ENCODE results near the gene THG1L.

THG1L gene

DNA sequence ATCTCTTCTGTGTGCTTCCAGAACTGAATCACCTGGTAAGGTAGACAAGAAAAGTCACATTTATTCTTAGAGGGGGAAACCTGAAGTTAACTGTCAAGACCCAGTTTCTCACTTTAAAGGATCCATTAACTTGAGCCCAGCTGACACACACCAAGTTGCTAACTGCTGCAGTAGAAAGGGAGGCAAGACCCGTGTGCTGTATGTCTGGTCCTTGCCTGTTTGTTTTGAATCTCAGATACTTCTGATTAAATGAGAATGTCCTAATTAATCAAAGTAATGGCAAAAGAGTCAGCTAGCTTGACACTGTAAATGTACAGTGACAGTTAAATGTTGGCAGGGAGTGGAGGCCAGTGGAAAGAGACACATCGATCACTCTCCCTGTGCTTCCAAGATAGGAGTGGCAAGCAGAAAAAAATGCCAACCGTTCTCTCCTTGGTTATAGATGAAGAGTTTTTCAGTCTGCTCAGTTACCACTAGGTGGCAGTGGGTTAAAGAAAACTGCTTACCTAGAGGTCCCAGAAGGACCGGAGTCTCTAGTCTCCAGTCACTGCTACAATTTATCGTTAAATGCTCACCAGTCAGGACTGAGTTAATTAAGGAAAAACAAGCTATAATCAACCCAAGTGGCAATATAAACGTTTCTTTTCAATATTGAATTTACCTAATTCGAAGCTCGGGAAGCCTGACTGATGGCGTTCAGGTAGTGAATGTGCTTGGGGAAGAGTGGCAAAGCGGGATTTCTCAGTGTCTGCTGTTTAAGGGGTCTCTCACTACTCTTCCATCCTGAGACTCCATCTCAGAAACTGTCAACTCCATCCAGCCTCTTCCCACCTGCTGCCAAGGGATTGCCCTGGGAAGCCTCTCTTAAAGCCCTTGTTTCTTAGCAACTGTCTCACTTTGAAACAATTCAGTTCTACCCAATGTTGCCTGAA, 30.7 kb downstream of the THG1L start:
- H3K4me3 ChIP-seq (ENCODE audit: low read length), result no peak overlapping the region
- H3K27me3 ChIP-seq (ENCODE audit: insufficient read depth, low read length), result no peaks in the 10 kb centered on the region
- no peak overlapping the region for H3K27ac ChIP-seq (ENCODE audit: low read depth, low read length)
- 64% methylated on average over 6 of the region's 10 CpGs for WGBS
- H3K4me1 ChIP-seq (ENCODE audit: insufficient read depth, low read length), result no peaks in the 10 kb centered on the region
- no peak overlapping the region for H3K9ac ChIP-seq (ENCODE audit: low read depth, low read length)
- no peaks in the 10 kb centered on the region for H3K36me3 ChIP-seq (ENCODE audit: insufficient read depth, low read length)
- H3K9me3 ChIP-seq (ENCODE audit: insufficient read depth, low read depth, low read length), result no peaks in the 10 kb centered on the region

DNA sequence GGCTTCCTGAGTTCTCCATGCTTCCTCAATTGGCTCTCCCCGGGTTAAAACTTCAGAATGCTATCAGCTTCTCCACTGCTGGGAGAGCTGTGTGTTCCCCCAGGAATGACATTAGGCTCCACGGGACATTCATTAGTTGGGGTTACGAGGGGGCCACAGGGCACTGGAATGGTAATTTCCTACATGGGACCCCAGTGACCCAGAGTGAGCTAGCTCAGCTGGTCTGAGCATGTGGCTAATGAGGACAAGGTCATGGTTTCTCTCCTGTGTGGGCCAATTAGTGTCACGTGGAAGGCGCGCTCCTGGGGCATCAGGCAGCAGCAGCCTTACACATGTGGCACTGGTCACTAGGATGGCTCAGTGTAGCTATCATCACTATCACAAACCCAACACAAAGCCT, 33.3 kb downstream of the THG1L start:
- no peaks in the 10 kb centered on the region for H3K4me1 ChIP-seq (ENCODE audit: insufficient read depth, low read length)
- H3K27me3 ChIP-seq (ENCODE audit: insufficient read depth, low read length), result no peaks in the 10 kb centered on the region
- H3K36me3 ChIP-seq (ENCODE audit: insufficient read depth, low read length), result no peaks in the 10 kb centered on the region
- no peak overlapping the region for H3K9ac ChIP-seq (ENCODE audit: low read depth, low read length)
- H3K27ac ChIP-seq (ENCODE audit: low read depth, low read length), result no peak overlapping the region
- 92% methylated on average over 6 of the region's 6 CpGs for WGBS
- H3K9me3 ChIP-seq (ENCODE audit: insufficient read depth, low read depth, low read length), result no peaks in the 10 kb centered on the region
- no peak overlapping the region for H3K4me3 ChIP-seq (ENCODE audit: low read length)

DNA sequence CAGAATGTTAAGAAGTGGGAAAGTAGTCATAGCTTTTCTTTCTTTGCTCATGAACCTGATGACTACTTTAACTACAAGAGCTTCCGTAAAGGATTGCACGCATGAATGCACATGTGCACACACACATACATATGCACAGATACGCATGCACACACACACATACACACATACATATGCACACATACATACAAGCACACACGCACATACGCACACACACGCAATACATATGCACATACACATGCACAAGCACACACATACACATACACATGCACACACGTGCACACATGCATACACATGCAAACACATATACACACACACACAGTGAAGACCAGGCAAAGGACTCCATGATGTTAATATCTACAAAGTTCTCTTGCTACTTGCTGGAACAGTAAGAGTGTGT, 35.2 kb downstream of the THG1L start:
- no peak overlapping the region for H3K4me3 ChIP-seq (ENCODE audit: low read length)
- no peaks in the 10 kb centered on the region for H3K9me3 ChIP-seq (ENCODE audit: insufficient read depth, low read depth, low read length)
- H3K36me3 ChIP-seq (ENCODE audit: insufficient read depth, low read length), result no peaks in the 10 kb centered on the region
- H3K27me3 ChIP-seq (ENCODE audit: insufficient read depth, low read length), result no peaks in the 10 kb centered on the region
- H3K4me1 ChIP-seq (ENCODE audit: insufficient read depth, low read length), result no peaks in the 10 kb centered on the region
- 93% methylated on average over 7 of the region's 7 CpGs for WGBS
- H3K9ac ChIP-seq (ENCODE audit: low read depth, low read length), result no peak overlapping the region
- H3K27ac ChIP-seq (ENCODE audit: low read depth, low read length), result no peak overlapping the region

DNA sequence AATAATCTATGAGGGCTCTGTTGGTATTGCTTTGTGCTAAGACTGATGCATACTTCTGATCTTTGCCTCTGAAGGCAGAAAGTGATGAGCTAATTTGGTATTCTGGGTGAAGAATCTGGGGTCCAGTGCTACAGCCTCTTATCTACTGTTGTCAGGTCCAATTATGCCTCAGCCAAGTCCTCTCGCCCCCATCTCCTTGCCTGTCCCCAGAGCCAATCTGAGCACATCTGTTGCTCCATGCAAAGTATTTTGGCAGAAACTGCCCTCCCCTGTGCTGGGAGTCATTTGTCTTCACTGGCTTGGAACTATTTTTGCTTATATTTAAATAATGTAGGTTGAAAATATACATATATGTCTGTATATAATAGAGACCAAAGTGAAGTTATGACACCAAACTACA, 35.7 kb downstream of the THG1L start:
- H3K4me1 ChIP-seq (ENCODE audit: insufficient read depth, low read length), result no peaks in the 10 kb centered on the region
- H3K9ac ChIP-seq (ENCODE audit: low read depth, low read length), result no peak overlapping the region
- 86% methylated on average over 1 of the region's 1 CpG for WGBS
- H3K36me3 ChIP-seq (ENCODE audit: insufficient read depth, low read length), result no peaks in the 10 kb centered on the region
- H3K27ac ChIP-seq (ENCODE audit: low read depth, low read length), result no peak overlapping the region
- H3K4me3 ChIP-seq (ENCODE audit: low read length), result no peak overlapping the region
- no peaks in the 10 kb centered on the region for H3K27me3 ChIP-seq (ENCODE audit: insufficient read depth, low read length)
- H3K9me3 ChIP-seq (ENCODE audit: insufficient read depth, low read depth, low read length), result no peaks in the 10 kb centered on the region

DNA sequence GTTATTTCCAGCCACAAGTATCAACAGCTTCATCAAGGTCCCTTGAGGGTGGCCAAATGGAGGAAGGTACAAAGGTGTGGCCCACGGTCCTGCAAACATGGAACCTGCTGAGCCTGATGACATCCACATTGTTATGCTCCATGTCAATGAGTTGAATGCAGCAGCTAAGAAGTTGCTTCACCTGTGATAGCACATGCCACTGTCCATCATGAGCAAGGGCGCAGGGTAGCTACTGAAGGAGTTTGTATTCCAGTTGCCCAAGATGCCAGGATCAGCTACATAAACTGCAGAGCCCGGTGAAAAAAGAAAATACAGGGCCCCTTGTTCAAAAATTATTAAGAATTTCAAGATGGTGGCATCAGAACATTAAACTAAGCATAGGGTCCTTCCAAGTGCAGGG, 36.5 kb downstream of the THG1L start:
- no peaks in the 10 kb centered on the region for H3K27me3 ChIP-seq (ENCODE audit: insufficient read depth, low read length)
- no peaks in the 10 kb centered on the region for H3K9me3 ChIP-seq (ENCODE audit: insufficient read depth, low read depth, low read length)
- no peaks in the 10 kb centered on the region for H3K4me1 ChIP-seq (ENCODE audit: insufficient read depth, low read length)
- no peaks in the 10 kb centered on the region for H3K36me3 ChIP-seq (ENCODE audit: insufficient read depth, low read length)
- WGBS, result 96% methylated on average over 3 of the region's 3 CpGs
- H3K27ac ChIP-seq (ENCODE audit: low read depth, low read length), result no peak overlapping the region
- H3K9ac ChIP-seq (ENCODE audit: low read depth, low read length), result no peak overlapping the region
- no peak overlapping the region for H3K4me3 ChIP-seq (ENCODE audit: low read length)

DNA sequence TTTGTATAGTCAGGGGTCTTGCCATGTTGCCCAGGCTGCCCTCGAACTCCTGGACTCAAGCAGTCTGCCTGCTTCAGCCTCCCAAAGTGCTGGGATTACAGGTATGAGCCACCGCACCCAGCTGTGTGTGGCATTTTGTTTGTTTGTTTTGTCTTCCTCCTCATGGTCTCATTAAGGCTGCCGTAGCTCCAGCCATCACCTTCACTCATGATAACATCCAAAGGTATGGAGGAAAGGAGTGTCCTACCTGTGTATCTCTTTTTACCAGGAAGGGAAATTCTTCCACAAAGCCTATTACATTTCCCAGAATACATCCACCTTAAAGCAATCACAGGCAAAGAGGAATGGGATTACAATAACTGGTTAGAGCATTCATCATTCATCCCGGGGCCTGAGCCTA, 39.4 kb downstream of the THG1L start:
- H3K27me3 ChIP-seq (ENCODE audit: insufficient read depth, low read length), result no peaks in the 10 kb centered on the region
- 88% methylated on average over 3 of the region's 4 CpGs for WGBS
- no peaks in the 10 kb centered on the region for H3K9me3 ChIP-seq (ENCODE audit: insufficient read depth, low read depth, low read length)
- no peaks in the 10 kb centered on the region for H3K4me1 ChIP-seq (ENCODE audit: insufficient read depth, low read length)
- no peak overlapping the region for H3K9ac ChIP-seq (ENCODE audit: low read depth, low read length)
- no peaks in the 10 kb centered on the region for H3K36me3 ChIP-seq (ENCODE audit: insufficient read depth, low read length)
- no peak overlapping the region for H3K4me3 ChIP-seq (ENCODE audit: low read length)
- no peak overlapping the region for H3K27ac ChIP-seq (ENCODE audit: low read depth, low read length)

DNA sequence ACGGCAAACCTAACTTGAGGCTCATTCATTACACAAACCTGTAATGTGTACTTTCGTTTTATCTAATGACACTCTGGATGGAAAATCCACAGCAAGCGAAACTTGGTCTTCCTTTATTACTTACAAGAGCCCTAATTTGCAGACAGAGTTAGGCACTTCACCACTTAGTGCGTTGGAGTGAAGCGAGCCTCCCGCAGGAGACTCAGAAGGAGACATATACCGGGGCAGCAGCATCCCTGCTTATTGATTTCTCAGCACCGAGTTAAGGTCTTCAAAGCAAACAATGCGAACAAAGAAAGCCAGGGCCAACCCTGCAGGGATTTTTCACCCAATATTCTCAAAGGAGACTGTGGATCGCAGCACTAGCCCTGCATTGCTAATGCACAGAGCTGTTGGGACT, 40.9 kb downstream of the THG1L start:
- no peak overlapping the region for H3K9ac ChIP-seq (ENCODE audit: low read depth, low read length)
- H3K9me3 ChIP-seq (ENCODE audit: insufficient read depth, low read depth, low read length), result no peaks in the 10 kb centered on the region
- no peaks in the 10 kb centered on the region for H3K4me1 ChIP-seq (ENCODE audit: insufficient read depth, low read length)
- no peaks in the 10 kb centered on the region for H3K36me3 ChIP-seq (ENCODE audit: insufficient read depth, low read length)
- no peak overlapping the region for H3K27ac ChIP-seq (ENCODE audit: low read depth, low read length)
- H3K4me3 ChIP-seq (ENCODE audit: low read length), result no peak overlapping the region
- H3K27me3 ChIP-seq (ENCODE audit: insufficient read depth, low read length), result no peaks in the 10 kb centered on the region
- WGBS, result 85% methylated on average over 10 of the region's 10 CpGs

DNA sequence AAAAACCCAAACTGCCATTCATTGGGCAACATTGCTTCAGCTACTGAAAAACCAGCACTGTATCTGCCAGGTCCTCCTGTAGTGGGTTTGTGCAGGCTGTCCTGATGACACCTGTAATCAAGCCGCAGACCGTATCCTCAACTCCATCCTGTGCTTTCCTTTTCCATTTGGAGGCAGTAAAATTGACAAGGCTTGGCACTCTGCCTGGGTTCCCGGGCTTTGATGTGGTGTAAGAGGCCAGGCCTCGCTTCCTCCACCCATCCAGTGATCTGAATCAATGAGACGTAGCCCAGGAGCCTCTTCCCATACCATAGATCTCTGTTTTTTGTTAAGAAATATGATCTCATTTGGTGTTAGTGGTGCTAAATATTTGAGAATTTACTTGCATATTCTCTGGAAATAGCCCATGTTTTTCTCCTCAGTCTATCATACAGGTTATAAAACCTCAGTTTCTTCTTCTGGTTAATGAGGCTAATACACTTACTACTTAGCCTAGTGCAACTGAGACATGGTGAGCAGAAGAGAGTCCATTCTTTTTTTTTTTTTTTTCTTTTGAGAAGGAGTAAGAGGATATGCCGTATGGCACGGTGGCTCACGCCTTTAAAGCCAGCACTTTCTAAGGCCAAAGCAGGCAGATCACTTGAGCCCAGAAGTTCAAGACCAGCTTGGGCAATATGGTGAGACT, 47.0 kb downstream of the THG1L start:
- WGBS, result 98% methylated on average over 7 of the region's 8 CpGs
- Histone ChIP-seq H3K36me3 (ENCODE audit: insufficient read depth, low read length) (no peaks in the 10 kb centered on the region), H3K27ac (ENCODE audit: low read depth, low read length) (no peak overlapping the region), H3K27me3 (ENCODE audit: insufficient read depth, low read length) (no peaks in the 10 kb centered on the region), H3K4me1 (ENCODE audit: insufficient read depth, low read length) (0 out of 2 replicates have a peak, but pooled peaks cover 5% of the 10 kb centered on the region), H3K9me3 (ENCODE audit: insufficient read depth, low read depth, low read length) (no peaks in the 10 kb centered on the region), H3K9ac (ENCODE audit: low read depth, low read length) (no peak overlapping the region), H3K4me3 (ENCODE audit: low read length) (no peak overlapping the region)

DNA sequence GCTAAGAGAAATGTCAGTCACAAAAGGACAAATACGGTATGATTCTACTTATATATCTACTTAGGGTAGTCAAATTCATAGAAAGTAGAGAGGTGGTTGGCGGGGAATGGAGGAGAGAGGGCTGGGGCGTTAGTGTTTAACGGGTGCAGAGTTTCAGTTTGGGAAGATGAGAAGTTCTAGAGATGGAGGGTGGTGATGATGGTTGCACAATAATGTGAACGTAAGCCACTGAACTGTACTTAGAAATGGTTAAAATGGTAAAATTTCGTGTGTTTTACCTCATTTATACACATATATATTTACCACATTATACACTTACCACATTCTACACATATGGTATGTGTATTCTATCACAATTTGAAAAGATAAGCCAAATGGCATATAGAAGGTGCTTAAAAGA, 48.0 kb downstream of the THG1L start:
- 89% methylated on average over 5 of the region's 6 CpGs for WGBS
- 0 out of 2 replicates have a peak, but pooled peaks cover 5% of the 10 kb centered on the region for H3K4me1 ChIP-seq (ENCODE audit: insufficient read depth, low read length)
- no peak overlapping the region for H3K4me3 ChIP-seq (ENCODE audit: low read length)
- H3K27ac ChIP-seq (ENCODE audit: low read depth, low read length), result no peak overlapping the region
- no peak overlapping the region for H3K9ac ChIP-seq (ENCODE audit: low read depth, low read length)
- H3K9me3 ChIP-seq (ENCODE audit: insufficient read depth, low read depth, low read length), result no peaks in the 10 kb centered on the region
- H3K36me3 ChIP-seq (ENCODE audit: insufficient read depth, low read length), result no peaks in the 10 kb centered on the region
- H3K27me3 ChIP-seq (ENCODE audit: insufficient read depth, low read length), result no peaks in the 10 kb centered on the region

DNA sequence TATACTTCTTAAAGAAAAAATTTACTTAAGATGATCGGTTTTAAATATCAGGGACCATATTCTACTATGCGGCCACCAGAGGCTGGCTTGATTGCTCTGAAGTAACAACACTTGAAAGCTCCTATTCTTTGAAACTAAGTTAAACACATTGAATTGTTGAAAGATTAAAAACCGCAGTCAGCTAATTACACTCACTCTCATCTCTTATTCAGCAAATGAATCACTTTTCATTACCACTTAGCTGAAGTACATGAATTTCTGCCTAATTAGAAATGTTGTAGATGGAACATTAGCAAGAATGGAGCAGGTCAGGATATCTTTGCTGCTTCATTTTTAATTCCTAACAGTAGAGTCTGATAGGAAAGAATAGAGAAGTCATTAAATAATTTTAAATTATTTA, 54.6 kb downstream of the THG1L start:
- Histone ChIP-seq H3K27ac (ENCODE audit: low read depth, low read length) (no peak overlapping the region), H3K9me3 (ENCODE audit: insufficient read depth, low read depth, low read length) (no peaks in the 10 kb centered on the region), H3K4me3 (ENCODE audit: low read length) (no peak overlapping the region), H3K36me3 (ENCODE audit: insufficient read depth, low read length) (peaks cover 58% of the 10 kb centered on the region), H3K9ac (ENCODE audit: low read depth, low read length) (no peak overlapping the region), H3K4me1 (ENCODE audit: insufficient read depth, low read length) (0 out of 2 replicates have a peak, but pooled peaks cover 5% of the 10 kb centered on the region), H3K27me3 (ENCODE audit: insufficient read depth, low read length) (no peaks in the 10 kb centered on the region)
- WGBS, result 100% methylated on average over 3 of the region's 3 CpGs
